ENCODE data around the gene UBTF. TPM values are rescaled to one million over a fixed set of nuclear protein-coding genes. Genes with fewer than 3 reads are reported as not detected.

The UBTF gene
- total and polyA plus RNA-seq, 8 donors: 25.5 to 198 (median 37.3) TPM

- Histone ChIP-seq H3K27me3 (no peaks in the 10 kb centered on the region), H3K27ac (no peak overlapping the region), H3K4me1 (peaks cover 31 to 64% (median 47%) of the 10 kb centered on the region in 4 donors), H3K9me3 (no peaks in the 10 kb centered on the region), H3K36me3 (peaks cover 29 to 66% (median 63%) of the 10 kb centered on the region in 4 donors), H3K4me3 (no peak overlapping the region)
- 88 to 93% (median 90%) methylated on average over 6 of the region's 6 CpGs for WGBS, 5 donors
- DNase-seq: peak in 1 of 2 donors; percentile 1
- intact Hi-C loops (cut with DNase I; ENCODE audit: low total_unique reads): loop anchor here (5.0 kb wide), 1 partner anchor 107 kb away; the partner anchor contains the start of gene SLC25A39
- TF ChIP-seq, protein P1, sequence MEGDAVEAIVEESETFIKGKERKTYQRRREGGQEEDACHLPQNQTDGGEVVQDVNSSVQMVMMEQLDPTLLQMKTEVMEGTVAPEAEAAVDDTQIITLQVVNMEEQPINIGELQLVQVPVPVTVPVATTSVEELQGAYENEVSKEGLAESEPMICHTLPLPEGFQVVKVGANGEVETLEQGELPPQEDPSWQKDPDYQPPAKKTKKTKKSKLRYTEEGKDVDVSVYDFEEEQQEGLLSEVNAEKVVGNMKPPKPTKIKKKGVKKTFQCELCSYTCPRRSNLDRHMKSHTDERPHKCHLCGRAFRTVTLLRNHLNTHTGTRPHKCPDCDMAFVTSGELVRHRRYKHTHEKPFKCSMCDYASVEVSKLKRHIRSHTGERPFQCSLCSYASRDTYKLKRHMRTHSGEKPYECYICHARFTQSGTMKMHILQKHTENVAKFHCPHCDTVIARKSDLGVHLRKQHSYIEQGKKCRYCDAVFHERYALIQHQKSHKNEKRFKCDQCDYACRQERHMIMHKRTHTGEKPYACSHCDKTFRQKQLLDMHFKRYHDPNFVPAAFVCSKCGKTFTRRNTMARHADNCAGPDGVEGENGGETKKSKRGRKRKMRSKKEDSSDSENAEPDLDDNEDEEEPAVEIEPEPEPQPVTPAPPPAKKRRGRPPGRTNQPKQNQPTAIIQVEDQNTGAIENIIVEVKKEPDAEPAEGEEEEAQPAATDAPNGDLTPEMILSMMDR (IDR thresholded peaks at IDR 0.05): no peak
- TF ChIP-seq POLR2A (IDR thresholded peaks at IDR 0.05) (no peak), POLR2AphosphoS5 (IDR thresholded peaks at IDR 0.05) (no peak), EP300 (IDR thresholded peaks at IDR 0.05) (no peak)
These were observed 4.6 kb downstream of the UBTF start for GRCh38 chr17:44214896-44215295.

- Histone ChIP-seq H3K4me1 (peaks cover 31 to 72% (median 50%) of the 10 kb centered on the region in 4 donors), H3K4me3 (no peak overlapping the region), H3K27ac (no peak overlapping the region), H3K9me3 (no peaks in the 10 kb centered on the region), H3K27me3 (no peaks in the 10 kb centered on the region), H3K36me3 (peaks cover 37 to 73% (median 70%) of the 10 kb centered on the region in 4 donors)
- 91 to 100% (median 97%) methylated on average over 1 of the region's 1 CpG for WGBS, 5 donors
- intact Hi-C loops (cut with DNase I; ENCODE audit: low total_unique reads): loop anchor here (5.0 kb wide), 1 partner anchor 108 kb away; the partner anchor contains the start of gene SLC25A39
- no peak for DNase-seq
- TF ChIP-seq POLR2AphosphoS5 (IDR thresholded peaks at IDR 0.05): no peak
- TF ChIP-seq POLR2A (IDR thresholded peaks at IDR 0.05): no peak
- no peak for TF ChIP-seq EP300 (IDR thresholded peaks at IDR 0.05)
- TF ChIP-seq, protein P1 (IDR thresholded peaks at IDR 0.05): no peak
These were observed 5.3 kb downstream of the UBTF start for GRCh38 chr17:44214230-44214494.

- Histone ChIP-seq H3K9me3 (no peaks in the 10 kb centered on the region), H3K27ac (no peak overlapping the region), H3K27me3 (no peaks in the 10 kb centered on the region), H3K36me3 (peaks cover 42 to 79% (median 75%) of the 10 kb centered on the region in 4 donors), H3K4me3 (no peak overlapping the region), H3K4me1 (peaks cover 31 to 76% (median 50%) of the 10 kb centered on the region in 4 donors)
- peak in 1 of 2 donors; percentile 1 for DNase-seq
- intact Hi-C loops (cut with DNase I; ENCODE audit: low total_unique reads): loop anchor here (5.0 kb wide), 1 partner anchor 109 kb away; the partner anchor contains the start of gene SLC25A39
- TF ChIP-seq, protein P1 (IDR thresholded peaks at IDR 0.05): no peak
- TF ChIP-seq POLR2AphosphoS5 (IDR thresholded peaks at IDR 0.05) (no peak), EP300 (IDR thresholded peaks at IDR 0.05) (no peak), POLR2A (IDR thresholded peaks at IDR 0.05) (no peak)
- WGBS, 5 donors: 84 to 87% (median 86%) methylated on average over 13 to 15 of the region's 15 CpGs
These were observed 5.9 kb downstream of the UBTF start for GRCh38 chr17:44213403-44214229.

- peaks cover 51 to 87% (median 84%) of the 10 kb centered on the region in 4 donors for H3K36me3 ChIP-seq
- DNase-seq: no peak
- no peak overlapping the region for H3K4me3 ChIP-seq
- H3K27ac ChIP-seq: no peak overlapping the region
- H3K9me3 ChIP-seq: no peaks in the 10 kb centered on the region
- H3K27me3 ChIP-seq: no peaks in the 10 kb centered on the region
- peaks cover 27 to 76% (median 44%) of the 10 kb centered on the region in 4 donors for H3K4me1 ChIP-seq
- 68 to 81% (median 75%) methylated on average over 13 to 31 of the region's 31 CpGs for WGBS, 5 donors
- intact Hi-C loops (cut with DNase I; ENCODE audit: low total_unique reads): loop anchor here (5.0 kb wide), 1 partner anchor 110 kb away; the partner anchor contains the start of gene SLC25A39
- TF ChIP-seq POLR2A (IDR thresholded peaks at IDR 0.05) (no peak), EP300 (IDR thresholded peaks at IDR 0.05) (no peak), POLR2AphosphoS5 (IDR thresholded peaks at IDR 0.05) (no peak)
- TF ChIP-seq, protein P1 (IDR thresholded peaks at IDR 0.05): no peak
These were observed 6.7 kb downstream of the UBTF start for GRCh38 chr17:44212507-44213402.
